IPS-NIHi11 (cell line): ENCODE results near the gene FAHD2A.
"Not testable (repeated sequence)": the region's sequence is repeated elsewhere in the genome, so short reads cannot be mapped to it uniquely, and the experiment has no call there.

Experiments used
- DNase-seq: peaks from one replicate; pipeline ENCODE4 v3.0.0; 2012; ENCODE audit warnings: mixed read lengths, low spot score

Gene FAHD2A

GRCh38 chr2:95435162-95435871, 32.8 kb downstream of the FAHD2A start:
- not testable (repeated sequence) for DNase-seq

GRCh38 chr2:95435872-95436209, 33.3 kb downstream of the FAHD2A start:
- DNase-seq: not testable (repeated sequence)

- DNase-seq: not testable (repeated sequence)
These were observed 40.1 kb downstream of the FAHD2A start for GRCh38 chr2:95442474-95443099.

- not testable (repeated sequence) for DNase-seq
These were observed 42.8 kb downstream of the FAHD2A start for GRCh38 chr2:95445317-95445716.

GRCh38 chr2:95463292-95463691, 60.8 kb downstream of the FAHD2A start:
- DNase-seq: not testable (repeated sequence)
